ENCODE results near the gene ZFYVE28.
"Not testable (repeated sequence)": the region's sequence is repeated elsewhere in the genome, so short reads cannot be mapped to it uniquely, and the experiment has no call there.

The ZFYVE28 gene

DNA sequence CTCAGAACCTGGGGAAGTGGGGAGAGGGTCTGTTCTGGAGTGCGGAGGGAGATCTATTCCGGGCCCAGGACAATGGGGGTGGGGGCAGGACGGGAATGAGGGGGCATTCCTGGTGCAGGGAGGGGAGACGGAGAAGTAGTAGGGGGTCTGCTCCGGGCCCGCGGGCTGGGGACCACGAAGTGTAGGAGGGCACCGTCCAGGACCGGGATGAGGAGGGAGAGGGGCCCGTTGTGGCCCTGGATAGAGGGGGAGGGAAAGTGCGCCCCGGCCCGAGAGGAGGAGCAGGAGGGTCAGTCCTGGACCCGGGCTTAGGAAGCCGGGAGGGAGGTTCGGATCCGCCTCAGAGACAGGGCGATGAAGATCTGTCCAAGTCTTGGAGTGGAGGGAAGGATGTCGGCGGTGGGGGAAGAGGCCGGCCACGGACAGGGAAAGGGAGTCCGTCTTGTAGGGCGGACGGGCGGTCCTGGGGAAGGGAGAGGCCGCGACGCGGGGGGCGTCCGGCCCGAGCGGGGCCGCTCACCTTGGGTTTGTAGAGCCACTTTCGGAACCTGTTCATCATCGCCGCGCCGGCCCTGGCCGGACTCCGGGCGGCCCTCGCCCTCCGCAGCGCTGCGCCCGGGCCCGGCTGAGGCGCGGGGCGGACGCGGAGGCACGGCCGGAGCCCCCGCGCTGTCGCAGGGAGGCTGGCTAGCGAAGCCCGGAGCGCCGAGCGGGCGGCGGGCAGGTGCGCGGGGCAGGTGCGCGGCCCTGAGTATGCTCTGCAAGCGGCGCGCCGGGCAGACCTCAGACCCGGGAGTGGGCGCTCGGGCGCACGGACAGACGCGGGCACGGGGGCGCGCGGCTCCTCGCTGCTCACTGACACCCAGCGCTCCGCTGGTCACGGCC, at the start of gene ZFYVE28:
TSS of gene ZFYVE28 (minus strand) at position 881 of the 885 bp plus-strand sequence. CDS start at position 559, 322 bp downstream.
- no peak for DNase-seq

DNA sequence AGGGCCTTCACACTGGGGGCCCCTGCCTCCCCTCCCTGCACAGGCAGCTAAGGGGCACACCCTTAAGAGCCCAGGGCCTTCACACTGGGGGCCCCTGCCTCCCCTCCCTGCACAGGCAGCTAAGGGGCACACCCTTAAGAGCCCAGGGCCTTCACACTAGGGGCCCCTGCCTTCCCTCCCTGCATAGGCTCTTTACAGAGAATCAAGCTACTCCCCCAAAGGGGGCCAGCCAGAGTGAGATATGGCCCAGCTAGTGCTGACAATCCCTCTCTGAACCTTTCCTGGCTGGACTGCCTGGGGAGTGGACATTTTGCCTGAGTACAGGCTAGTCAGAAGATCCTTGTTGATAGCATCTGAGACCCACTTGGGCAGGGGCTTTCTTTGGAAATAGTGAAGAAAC, 47.1 kb upstream of the ZFYVE28 start:
- DNase-seq = not testable (repeated sequence)

DNA sequence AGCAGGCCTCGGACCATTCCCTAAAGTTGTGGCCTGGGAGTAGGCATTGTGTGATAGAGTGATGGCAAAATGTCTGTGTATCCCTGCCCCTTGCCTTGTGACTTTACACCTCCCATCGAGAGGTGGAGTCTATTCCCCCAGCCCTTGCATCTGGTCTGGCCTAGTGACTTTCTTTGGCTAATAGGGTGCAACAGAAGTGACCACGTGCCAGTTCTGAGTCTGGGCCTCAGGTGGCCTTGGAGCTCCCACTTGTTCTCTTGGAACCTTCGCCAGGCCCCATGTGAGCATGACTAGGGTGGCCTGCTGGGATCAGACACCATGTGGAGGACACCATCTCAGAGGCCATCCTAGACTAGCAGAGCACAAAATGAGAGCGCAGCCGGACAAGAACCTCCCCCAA, 46.6 kb upstream of the ZFYVE28 start:
- DNase-seq = no peak

GRCh38 chr4:2462992-2463762, 44.7 kb upstream of the ZFYVE28 start:
- DNase-seq = no peak

GRCh38 chr4:2462218-2462991, 44.0 kb upstream of the ZFYVE28 start:
- no peak for DNase-seq

- no peak for DNase-seq
These were observed 43.0 kb upstream of the ZFYVE28 start for GRCh38 chr4:2461246-2461960.

DNA sequence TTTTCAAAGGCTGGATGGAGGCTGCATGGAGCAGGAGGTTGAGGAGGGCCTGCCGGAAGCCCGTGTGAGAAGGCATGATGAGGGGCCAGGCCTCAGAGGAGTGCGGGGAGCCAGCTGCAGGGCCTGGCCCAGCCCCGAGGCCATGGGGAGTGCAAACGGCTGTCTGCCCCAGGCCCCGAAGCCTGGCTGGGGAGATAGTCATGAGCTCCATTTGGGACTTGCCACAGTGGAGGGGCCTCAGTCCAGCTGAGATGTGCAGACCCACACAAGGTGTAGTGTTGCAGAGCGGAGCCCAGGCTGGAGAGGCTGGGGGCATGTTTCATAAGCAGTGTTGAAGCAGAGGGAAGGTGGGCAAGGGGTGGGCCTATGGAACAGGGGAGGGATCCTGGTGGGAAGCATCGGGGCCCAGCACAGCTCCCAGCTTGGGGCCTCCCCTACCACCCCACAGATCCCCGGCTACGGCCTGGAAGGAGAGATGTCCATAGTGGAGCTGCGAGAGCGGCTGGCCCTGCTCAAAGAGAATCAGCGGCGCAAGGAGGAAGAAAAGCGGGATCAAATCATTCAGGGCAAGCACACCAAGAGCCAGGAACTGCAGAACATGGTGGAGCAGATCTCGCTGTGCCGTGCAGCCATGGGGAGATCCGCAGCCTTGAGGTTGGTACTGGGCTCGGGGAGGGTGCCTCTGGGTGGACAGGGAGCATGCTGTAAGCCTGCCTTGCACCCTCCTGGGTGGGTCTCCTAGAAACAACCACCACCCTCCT, 41.3 kb upstream of the ZFYVE28 start:
- no peak for DNase-seq

DNA sequence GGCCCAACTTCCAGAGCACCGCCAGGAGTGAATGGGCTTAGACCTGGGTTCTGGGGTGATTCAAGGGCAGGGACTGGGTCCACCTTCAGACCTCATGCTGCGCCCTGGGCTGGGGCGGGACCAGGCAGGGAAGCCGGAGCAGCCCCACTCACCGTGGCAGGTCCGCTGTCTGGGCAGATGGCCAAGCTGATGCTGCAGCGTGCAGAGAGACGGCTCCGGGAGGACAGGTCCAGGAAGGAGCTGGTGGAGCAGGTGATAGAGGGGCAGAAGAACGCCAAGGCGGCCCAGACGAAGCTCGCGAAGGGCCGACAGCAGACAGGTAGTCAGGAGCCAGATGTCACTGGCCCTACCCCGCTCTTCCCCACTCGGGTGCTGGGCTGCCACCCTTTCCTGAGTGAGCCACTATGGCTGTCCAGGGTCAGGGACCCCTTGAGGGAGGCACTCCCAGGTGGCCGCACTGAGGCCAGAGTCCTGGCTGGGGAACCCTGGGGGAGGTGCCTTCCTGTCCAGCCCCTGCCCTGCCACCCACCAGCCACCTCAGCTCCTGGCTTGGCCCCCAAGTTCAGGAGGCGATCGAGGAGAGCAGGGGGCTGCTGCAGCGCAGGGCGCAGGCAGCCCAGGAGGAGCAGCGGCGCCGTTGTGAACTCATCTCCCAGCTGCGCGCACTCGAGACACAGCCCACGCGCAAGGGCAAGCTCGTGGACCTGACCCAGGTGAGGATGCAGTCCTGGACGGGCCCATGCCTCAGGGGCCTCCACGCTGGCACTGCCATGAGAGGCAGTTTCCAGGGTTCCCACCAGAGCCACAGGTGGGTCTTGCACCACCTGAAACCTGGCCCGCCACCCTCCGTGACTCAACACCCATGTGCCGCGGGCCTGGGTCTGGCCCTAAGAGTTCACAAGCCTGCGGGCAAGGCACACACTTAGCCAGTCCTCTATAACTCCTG, 40.4 kb upstream of the ZFYVE28 start:
- DNase-seq = no peak

GRCh38 chr4:2457481-2458295, 39.2 kb upstream of the ZFYVE28 start:
- no peak for DNase-seq

GRCh38 chr4:2451821-2452785, 33.7 kb upstream of the ZFYVE28 start:
- DNase-seq = no peak

DNA sequence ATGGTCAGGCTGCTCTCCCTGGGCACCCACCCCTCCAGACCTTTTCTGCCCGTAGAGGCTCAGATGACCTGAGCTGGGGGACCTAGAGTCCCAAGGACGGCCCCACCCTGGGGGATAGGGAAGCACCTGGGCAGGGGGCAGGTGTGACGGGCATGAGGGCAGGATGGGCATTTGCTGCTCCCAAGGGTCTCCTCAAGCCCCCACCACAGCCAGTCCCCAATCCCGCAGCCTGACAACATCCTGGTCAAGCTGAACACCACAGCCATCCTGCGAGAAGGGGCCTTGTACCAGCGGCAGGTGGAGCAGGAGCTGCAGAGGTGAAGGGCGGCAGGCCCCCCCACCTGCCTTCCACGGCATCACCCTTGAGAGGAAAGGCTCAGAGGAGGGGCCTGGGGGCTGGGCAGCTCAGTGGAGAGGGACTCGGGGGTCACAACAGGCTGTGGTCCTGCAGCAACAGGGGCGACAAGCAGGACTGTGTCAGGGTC, 32.6 kb upstream of the ZFYVE28 start:
- DNase-seq = no peak

DNA sequence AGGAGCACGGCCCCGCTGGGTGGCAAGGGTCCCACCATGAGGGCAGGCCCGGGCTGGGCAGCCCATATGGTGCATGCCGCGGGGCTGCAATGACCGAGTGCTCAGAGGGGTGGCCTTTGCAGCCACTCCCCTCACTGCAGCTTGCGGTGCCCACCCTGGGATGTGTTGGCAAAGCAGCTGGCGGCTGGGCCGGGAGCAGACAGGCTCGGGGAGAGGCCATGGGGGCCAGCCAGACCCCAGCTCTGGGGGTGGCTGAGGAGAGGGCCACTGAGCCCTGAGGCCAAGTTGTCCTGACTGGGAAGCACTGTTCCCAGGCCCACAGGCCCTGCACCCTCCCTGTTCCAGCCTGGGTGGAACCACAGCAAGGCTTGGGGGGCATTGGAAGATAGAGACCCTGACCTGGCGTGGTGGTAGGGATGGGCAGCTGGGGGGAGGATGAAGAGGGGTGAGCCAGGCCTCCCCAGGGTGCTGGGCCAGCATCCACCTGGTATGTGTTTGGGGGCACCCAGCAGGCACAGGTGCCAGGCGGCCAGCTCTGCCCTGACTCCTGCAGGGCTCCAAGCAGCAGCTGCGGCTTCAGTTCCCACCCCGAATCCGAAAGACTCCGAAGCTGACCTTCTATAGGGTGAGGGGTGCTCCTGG, 32.1 kb upstream of the ZFYVE28 start:
- no peak for DNase-seq

DNA sequence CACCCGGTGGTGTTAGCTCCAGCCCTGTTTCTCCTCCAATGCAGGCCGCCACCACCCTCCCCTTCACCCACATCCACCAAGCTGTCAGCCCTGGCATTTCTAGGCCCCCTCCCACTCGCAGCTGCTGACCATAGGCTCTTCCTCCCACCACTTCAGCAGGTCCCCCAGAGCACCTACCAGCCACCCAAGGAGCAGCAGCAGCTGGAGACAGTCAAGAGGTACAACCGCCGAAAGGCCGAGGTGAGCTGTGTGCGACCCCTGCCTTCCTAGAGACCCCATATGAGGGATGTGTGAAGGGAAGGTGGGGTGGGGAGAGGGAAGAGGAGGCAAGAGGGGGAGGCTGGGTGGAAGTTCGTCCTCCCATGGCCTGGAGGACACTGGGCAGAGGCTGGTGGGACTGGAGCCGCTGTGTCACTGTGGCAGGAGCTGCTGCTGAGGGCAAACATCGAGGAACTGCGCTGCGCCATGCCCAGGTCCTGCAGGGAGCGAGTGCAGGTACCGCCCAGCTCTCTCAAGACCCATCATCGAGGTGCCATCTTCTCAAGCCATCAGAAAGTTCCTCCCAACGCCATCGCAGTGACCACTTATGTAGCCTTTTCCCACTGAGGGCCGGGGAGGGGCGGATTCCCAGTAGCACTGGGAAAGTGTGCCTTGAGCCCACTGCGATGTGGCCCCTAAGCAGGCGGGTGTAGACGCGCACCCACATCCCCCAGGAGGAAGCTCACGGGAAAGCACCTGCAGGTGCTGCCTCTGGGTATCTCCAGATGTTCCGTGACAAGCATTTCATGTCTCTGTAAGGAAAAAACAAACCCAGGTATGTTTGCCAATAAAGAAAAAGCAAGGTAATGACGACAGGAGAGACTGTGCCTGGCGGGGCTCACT, 31.3 kb upstream of the ZFYVE28 start:
- no peak for DNase-seq

- no peak for DNase-seq
These were observed 30.6 kb upstream of the ZFYVE28 start for GRCh38 chr4:2449051-2449450.

DNA sequence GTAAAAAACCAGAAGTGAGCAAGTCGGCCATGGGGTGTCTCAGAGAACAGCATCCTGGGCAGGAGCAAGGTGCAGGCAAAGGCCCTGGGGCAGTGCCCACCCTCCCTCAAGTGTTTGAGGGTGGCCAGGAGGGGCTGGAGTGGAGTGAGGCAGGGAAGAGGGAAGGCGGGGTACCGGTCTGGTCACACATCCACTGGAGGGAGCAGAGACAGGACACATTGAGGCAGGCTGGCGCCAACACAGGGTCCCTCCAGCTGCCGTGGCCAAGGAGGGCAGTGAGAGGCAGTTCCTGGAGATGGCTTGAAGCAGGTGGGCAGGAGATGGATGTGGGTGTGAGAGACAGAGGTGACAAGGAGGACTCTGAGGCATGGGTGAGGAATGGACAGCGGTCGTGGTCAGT, 30.1 kb upstream of the ZFYVE28 start:
- no peak for DNase-seq
